Right lobe of liver (tissue), 4 donors: Measurements from ENCODE around the gene GSDME.

ENCODE experiments used
- POLR2A ChIP-seq: fragments of 450-650 bp; IDR thresholded peaks from one replicate; pipeline ENCODE4 v1.6.1; 2017; ENCODE audit warnings: antibody characterized with exemption, mild to moderate bottlenecking
- TF ChIP-seq, protein P1 (sequence below), 4 donors: fragments of 200-600 bp in 3 of 4; fragments of 450-650 bp in 1 of 4; IDR thresholded peaks; one replicate each; pipeline versions ENCODE4 v1.5.1 to v1.8.0; 2016 to 2022; ENCODE audit warnings: antibody characterized with exemption in 4 of 4, mild to moderate bottlenecking in 2 of 4
- donor health status: DM: no; HTN: no; CAD: no.
- donor health status: DM: no; HTN: no; CAD: no.
- donor health status: DM: no; HTN: yes; CAD: no.

DNA sequence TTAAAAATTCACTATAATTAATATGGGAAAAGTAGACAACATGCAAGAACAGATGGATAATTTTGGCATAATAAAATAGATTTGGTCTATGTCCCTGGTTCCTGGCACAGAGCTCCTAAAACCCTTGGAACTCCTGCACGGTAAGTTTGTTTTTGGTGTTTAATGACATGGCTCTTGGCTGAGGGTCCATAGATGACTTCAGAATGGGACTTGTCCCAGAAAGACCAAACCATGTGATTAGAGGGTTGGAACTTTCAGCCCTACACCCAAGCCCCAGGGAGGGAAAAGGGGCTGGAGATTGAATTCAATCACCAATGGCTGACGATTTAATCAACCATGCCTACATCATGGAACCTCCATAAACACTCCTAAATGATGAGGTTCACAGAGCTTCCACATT lies 12.6 kb upstream of the GSDME start:
- TF ChIP-seq, protein P1, sequence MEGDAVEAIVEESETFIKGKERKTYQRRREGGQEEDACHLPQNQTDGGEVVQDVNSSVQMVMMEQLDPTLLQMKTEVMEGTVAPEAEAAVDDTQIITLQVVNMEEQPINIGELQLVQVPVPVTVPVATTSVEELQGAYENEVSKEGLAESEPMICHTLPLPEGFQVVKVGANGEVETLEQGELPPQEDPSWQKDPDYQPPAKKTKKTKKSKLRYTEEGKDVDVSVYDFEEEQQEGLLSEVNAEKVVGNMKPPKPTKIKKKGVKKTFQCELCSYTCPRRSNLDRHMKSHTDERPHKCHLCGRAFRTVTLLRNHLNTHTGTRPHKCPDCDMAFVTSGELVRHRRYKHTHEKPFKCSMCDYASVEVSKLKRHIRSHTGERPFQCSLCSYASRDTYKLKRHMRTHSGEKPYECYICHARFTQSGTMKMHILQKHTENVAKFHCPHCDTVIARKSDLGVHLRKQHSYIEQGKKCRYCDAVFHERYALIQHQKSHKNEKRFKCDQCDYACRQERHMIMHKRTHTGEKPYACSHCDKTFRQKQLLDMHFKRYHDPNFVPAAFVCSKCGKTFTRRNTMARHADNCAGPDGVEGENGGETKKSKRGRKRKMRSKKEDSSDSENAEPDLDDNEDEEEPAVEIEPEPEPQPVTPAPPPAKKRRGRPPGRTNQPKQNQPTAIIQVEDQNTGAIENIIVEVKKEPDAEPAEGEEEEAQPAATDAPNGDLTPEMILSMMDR (IDR thresholded peaks at IDR 0.05): no peak
- TF ChIP-seq POLR2A: no peak
